ENCODE data around the gene CCL23. TPM values are rescaled to one million over a fixed set of nuclear protein-coding genes. Genes with fewer than 3 reads are reported as not detected.
"Not testable (repeated sequence)": the region's sequence is repeated elsewhere in the genome, so short reads cannot be mapped to it uniquely, and the experiment has no call there.

The CCL23 gene
- total RNA-seq, 1 donor from 2014 or later: not detected

DNA sequence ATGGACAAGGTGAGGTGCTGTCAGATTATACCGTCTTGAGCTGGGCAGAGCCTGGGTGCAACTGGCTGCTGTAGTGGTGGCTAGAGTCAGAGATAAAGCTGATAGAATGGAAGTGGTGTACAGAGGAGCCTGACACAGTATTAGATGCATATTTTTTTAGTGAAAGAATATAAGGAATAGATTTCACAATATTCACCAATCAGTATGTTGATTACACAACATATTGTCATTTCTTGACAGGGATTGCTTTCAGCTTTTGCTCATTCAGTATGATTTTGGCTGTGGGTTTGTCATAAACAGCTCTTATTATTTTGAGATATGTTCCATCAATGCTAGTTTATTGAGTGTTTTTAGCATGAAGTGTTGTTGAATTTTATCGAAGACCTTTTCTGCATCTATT, 1.7 kb upstream of the CCL23 start:
- intact Hi-C loops (cut with micrococcal nuclease): no loop called here

DNA sequence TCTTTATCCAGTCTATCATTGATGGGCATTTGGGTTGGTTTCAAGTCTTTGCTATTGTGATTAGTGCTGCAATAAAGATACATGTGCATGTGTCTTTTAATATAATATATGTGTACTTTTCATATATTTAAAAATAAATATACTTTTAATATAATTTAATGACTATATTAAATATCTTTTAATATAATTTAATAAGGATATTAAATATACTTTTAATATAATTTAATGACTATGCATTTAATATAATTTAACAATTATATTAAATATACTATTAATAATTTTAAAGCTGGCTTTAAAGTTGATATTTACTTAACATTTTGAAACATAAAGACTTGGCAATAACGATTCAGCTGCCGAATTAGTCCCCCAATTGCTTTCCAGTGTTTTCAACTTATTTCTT, 1.2 kb downstream of the CCL23 start:
- DNase-seq: no peak
- H3K36me3 ChIP-seq: no peaks in the 10 kb centered on the region
- H3K9me3 ChIP-seq (replicated peaks): peaks cover 12% of the 10 kb centered on the region
- H3K27me3 ChIP-seq (ENCODE audit: low read depth): peaks cover 11% of the 10 kb centered on the region
- intact Hi-C loops (cut with micrococcal nuclease): no loop called here
- TF ChIP-seq, protein P1, sequence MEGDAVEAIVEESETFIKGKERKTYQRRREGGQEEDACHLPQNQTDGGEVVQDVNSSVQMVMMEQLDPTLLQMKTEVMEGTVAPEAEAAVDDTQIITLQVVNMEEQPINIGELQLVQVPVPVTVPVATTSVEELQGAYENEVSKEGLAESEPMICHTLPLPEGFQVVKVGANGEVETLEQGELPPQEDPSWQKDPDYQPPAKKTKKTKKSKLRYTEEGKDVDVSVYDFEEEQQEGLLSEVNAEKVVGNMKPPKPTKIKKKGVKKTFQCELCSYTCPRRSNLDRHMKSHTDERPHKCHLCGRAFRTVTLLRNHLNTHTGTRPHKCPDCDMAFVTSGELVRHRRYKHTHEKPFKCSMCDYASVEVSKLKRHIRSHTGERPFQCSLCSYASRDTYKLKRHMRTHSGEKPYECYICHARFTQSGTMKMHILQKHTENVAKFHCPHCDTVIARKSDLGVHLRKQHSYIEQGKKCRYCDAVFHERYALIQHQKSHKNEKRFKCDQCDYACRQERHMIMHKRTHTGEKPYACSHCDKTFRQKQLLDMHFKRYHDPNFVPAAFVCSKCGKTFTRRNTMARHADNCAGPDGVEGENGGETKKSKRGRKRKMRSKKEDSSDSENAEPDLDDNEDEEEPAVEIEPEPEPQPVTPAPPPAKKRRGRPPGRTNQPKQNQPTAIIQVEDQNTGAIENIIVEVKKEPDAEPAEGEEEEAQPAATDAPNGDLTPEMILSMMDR (IDR thresholded peaks at IDR 0.05; ENCODE audit: borderline replicate concordance): no peak
- H3K4me3 ChIP-seq: no peak overlapping the region
- H3K27ac ChIP-seq (replicated peaks): no peak overlapping the region
- H3K4me1 ChIP-seq: no peaks in the 10 kb centered on the region

More for the DNA sequence above, 1.7 kb upstream of the CCL23 start:
- peaks cover 8% of the 10 kb centered on the region for H3K9me3 ChIP-seq (replicated peaks)
- DNase-seq: no peak
- no peaks in the 10 kb centered on the region for H3K36me3 ChIP-seq
- no peak overlapping the region for H3K27ac ChIP-seq (replicated peaks)
- no peak overlapping the region for H3K4me3 ChIP-seq
- TF ChIP-seq, protein P1 (IDR thresholded peaks at IDR 0.05; ENCODE audit: borderline replicate concordance): no peak
- no peaks in the 10 kb centered on the region for H3K4me1 ChIP-seq
- H3K27me3 ChIP-seq (ENCODE audit: low read depth): peaks cover 30% of the 10 kb centered on the region

DNA sequence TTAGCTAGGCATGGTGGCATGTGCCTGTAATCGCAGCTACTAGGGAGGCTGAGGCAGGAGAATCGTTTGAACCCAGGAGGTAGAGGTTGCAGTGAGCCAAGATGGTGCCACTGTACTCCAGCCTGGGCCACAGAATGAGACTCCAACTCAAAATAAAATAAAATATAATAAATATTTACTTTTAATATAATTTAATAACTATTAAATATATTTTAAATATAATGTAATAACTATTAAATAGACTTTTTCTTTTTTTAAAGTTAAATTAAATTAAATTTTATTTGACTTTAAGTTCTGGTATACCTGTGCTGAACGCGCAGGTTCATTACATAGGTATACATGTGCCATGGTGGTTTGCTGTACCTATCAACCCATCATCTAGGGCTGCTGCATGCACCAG, 1.9 kb downstream of the CCL23 start:
- Histone ChIP-seq H3K27me3 (ENCODE audit: low read depth) (peaks cover 11% of the 10 kb centered on the region), H3K9me3 (replicated peaks) (peaks cover 14% of the 10 kb centered on the region)
- DNase-seq; H3K36me3 ChIP-seq; H3K4me3 ChIP-seq; intact Hi-C loops (cut with micrococcal nuclease); H3K27ac ChIP-seq (replicated peaks); H3K4me1 ChIP-seq: not testable (repeated sequence)

DNA sequence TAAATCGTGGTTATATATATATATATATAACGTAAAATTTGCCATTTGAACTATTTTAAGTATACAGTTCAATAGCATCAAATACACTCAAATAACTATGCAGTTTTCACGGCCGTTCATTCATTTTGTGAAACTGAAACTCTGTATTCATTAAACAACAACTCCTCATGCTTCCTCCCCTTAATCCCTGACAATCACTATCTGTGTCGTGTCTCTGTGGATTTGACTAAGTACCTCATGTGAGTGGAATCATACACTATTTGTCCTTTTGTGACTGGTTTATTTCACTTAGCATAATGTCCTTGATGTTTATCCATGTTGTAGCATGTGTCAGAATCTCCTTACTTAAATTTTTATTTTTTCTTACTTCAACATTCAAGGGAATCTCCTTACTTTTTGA, 2.8 kb downstream of the CCL23 start:
- intact Hi-C loops (cut with micrococcal nuclease): no loop called here
- DNase-seq: no peak
- Histone ChIP-seq H3K27ac (replicated peaks) (no peak overlapping the region), H3K27me3 (ENCODE audit: low read depth) (peaks cover 11% of the 10 kb centered on the region), H3K4me1 (no peaks in the 10 kb centered on the region), H3K9me3 (replicated peaks) (peaks cover 16% of the 10 kb centered on the region), H3K4me3 (no peak overlapping the region), H3K36me3 (no peaks in the 10 kb centered on the region)
- TF ChIP-seq, protein P1 (IDR thresholded peaks at IDR 0.05; ENCODE audit: borderline replicate concordance): no peak

DNA sequence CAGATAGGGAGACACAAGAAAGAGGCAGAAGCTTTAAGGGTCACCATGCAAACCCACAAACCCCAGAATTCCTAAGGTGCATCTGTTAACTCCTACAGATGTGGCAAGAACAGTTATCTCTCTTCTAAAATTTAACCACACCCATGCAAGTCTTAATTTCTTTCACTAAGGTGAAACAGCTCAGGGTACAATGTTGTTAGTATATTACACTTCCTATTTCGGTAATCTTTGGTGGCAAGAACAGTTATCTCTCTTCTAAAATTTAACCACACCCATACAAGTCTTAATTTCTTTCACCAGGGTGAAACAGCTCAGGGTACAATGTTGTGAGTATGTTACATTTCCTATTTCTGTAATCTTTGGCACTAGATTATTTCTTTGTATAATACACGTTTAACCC, 6.6 kb downstream of the CCL23 start:
- peaks cover 34% of the 10 kb centered on the region for H3K9me3 ChIP-seq (replicated peaks)
- no peak for DNase-seq
- no peaks in the 10 kb centered on the region for H3K4me1 ChIP-seq
- H3K36me3 ChIP-seq: no peaks in the 10 kb centered on the region
- TF ChIP-seq, protein P1 (IDR thresholded peaks at IDR 0.05; ENCODE audit: borderline replicate concordance): no peak
- H3K4me3 ChIP-seq: no peak overlapping the region
- H3K27me3 ChIP-seq (ENCODE audit: low read depth): peaks cover 7% of the 10 kb centered on the region
- intact Hi-C loops (cut with micrococcal nuclease): no loop called here
- no peak overlapping the region for H3K27ac ChIP-seq (replicated peaks)

DNA sequence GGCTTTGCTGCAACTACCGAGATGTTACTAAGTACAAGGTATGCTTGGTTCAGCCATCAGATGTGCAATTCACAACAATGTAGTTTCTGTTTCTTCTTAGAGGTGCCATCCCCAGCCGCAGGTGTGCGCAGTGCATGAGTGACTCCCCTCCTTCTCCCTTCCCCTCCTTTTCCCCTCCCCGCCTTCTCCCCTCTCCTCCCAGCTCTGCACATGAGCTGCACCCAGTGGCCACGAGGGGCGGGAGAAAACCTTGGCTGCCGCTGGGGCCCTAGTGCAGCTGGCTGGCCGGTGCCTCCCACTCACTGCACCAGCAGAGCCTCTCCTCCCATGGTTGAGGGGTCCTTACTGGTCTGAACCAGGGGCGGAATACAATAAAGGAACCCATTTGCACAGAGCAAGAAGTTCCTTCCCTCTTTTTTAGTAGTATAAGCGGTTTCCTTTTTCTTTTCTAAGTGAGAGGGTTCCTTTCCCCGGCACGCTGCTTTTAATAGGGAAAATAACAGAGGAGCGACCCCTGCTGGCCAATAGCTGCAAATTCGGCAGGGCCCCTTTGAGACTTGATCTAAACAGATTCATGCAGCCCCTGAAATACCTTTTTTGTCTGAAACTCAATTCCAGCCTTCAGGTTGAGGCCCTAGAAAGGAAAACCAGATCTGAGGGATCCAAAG, 8.6 kb downstream of the CCL23 start:
- Histone ChIP-seq H3K9me3 (replicated peaks) (peaks cover 34% of the 10 kb centered on the region), H3K27ac (replicated peaks) (no peak overlapping the region), H3K4me3 (no peak overlapping the region), H3K36me3 (no peaks in the 10 kb centered on the region), H3K4me1 (no peaks in the 10 kb centered on the region), H3K27me3 (ENCODE audit: low read depth) (peaks cover 13% of the 10 kb centered on the region)
- intact Hi-C loops (cut with micrococcal nuclease): no loop called here
- DNase-seq: no peak
- TF ChIP-seq, protein P1 (IDR thresholded peaks at IDR 0.05; ENCODE audit: borderline replicate concordance): peak; percentile 37

Measured in left ventricle myocardium inferior (tissue), 1 donor.